DMS53 (cell line): ENCODE measurements around the gene PRELID1.
"Not testable (repeated sequence)": the region's sequence is repeated elsewhere in the genome, so short reads cannot be mapped to it uniquely, and the experiment has no call there.

Experiments used
- DNase-seq: peaks from one replicate; lab custom pipeline; 2025; lab: John Stamatoyannopoulos, UW

PRELID1 gene

DNA sequence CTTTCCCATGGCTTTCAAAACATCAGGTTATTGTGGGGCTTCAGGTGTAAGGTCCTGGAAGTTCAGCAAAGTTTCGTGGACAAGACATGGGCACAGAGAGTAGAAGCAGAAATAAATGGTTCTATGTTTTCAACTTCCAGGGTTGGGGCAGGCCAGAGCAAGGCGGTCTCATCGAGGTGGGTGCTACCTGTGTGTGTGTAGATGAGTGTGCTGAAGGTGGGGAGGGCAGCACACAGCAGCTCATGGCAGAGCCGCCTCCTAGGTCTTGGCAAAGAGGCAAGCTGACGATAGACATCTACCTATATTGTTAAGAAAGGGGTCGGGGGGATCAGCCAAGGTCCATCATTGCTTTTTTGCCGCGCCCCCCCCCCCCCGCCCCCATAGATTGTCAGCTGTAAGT lies 3.9 kb upstream of the PRELID1 start:
- DNase-seq = no peak

DNA sequence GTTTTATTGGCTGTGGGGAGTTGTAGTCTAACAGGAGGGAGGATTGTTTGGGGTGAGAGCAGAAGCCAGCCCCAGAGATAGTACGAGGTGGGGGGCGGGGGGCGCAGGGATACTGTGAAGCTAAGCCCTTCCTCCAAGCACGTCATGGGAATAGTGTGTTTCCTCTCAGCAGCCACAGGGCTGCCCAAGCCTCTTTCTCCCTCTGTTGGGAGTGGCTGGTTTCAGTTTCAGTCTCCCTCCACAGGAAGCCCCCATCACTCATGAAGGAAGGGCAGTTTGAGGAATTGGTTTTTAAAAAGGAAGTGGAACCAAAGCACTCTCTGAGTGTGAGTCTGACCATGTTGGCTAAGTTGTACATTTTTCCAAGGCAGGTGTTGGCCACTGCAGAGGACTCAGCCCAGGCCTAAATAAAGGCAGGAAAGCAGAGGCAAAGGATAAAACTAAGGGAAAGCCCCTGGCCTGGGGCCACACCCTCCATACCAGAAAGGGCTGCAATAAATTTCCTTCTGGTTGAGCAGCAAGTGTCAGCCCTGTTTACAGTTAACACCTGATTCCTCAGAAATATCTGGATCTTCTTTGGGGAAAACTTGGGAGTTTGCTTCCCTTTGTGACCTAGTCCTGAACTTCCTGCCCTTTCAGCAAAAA lies 3.2 kb upstream of the PRELID1 start:
- peak; percentile 47 for DNase-seq

DNA sequence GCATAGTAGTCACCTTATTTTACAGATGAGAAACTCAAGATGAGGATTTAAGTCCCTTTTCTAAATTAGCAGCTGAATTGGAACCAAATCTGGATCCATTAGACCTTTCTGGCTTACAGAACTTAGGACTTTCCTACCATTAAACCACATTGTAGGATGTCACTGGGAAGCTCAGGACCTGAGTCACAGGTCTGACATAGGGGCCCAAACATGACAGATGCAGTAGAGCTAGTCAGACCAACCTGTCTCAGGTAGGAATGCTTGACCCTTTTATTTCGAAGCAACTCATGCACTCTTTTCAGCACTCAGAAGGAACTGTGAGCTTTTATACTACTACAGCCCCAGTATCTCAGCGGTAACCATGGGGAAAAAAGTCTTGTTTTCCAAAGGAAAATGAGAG lies 2.6 kb upstream of the PRELID1 start:
- no peak for DNase-seq

DNA sequence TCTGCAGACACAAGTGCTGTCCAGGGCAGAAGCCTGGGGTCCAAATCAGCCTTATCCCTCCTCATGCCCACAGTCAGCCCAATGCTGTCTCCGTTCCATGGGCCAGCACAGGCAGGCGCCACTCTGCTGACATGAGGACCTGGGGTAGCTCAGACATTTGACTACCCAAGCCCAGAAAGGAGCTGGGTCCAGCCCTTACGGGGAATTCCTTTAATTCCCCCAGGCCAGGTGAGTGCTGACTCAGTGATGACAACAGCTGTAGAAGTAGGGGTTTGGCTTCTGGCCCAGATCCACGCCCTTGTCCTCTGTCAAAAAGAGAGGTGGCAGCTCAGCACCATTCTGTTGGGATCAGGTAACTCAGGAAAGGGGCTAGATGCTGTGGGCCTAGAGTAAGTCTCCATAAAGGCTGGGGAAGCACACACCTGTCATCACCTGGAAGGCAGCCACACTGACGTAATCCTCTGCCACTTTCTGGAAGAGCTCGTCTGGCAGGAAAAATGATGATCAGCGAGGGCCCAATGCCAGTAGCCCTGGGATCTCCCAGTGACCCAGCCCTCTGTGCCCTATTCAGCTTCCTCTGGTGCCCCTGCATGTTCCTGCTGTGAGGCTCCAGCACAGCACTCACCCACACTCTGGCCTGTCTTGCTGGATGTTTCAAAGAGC lies 2.0 kb upstream of the PRELID1 start:
- peak; percentile 99 for DNase-seq

DNA sequence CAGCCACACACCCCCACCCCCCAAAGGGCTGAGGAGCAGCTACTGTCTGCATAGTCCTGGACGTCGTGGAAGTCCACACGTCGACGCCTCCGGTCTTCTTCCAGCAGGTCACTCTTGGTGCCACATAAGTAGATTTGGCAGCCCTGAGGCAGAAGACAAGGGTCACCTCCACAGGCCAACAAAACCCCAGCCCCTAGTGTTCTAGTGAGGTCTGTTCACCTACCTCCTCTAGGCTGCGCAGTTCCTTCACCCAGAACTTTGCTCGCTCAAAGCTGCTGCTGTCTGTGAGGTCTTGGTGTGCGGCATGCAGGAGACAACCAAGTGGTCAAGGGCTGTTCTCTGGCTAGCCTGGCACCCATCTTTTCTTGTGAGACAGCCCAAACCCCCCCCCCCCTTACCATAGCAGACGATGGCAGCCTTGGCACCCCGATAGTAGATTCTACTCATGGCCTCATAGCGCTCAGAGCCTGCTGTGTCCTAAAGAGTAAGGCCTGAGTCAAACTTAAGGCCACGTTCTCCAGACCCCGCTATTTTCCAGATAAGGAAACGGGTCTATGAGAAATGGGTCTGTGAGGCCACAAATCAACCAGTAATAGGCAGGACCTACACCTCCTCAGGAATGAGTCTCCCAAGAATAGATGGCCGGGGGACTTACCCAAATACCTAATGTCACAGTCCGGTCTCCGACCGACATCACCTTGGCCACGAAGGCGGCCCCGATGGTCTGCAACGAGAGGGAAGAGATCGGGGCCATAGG lies 1.1 kb upstream of the PRELID1 start:
- peak; percentile 52 for DNase-seq

DNA sequence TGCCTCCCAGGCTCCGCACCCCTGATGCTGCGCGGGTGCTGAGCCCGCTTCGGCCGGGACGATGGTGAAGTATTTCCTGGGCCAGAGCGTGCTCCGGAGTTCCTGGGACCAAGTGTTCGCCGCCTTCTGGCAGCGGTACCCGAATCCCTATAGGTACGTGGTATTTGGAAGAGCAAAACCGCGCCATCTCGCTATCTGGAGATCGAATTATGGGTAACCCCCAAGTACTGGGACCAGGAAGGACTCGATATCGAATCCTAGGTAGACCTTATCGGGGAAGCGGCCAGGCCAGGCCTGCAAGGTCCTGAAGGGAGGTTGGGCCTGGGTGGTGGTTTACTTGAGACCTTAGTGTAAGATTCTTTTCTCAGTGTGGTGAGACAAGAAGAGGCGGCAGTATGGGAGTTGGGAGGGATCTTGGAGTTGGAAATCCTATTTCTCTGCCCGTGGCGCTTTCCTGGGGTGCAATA lies 359 bp downstream of the PRELID1 start:
- peak; percentile 61 for DNase-seq

DNA sequence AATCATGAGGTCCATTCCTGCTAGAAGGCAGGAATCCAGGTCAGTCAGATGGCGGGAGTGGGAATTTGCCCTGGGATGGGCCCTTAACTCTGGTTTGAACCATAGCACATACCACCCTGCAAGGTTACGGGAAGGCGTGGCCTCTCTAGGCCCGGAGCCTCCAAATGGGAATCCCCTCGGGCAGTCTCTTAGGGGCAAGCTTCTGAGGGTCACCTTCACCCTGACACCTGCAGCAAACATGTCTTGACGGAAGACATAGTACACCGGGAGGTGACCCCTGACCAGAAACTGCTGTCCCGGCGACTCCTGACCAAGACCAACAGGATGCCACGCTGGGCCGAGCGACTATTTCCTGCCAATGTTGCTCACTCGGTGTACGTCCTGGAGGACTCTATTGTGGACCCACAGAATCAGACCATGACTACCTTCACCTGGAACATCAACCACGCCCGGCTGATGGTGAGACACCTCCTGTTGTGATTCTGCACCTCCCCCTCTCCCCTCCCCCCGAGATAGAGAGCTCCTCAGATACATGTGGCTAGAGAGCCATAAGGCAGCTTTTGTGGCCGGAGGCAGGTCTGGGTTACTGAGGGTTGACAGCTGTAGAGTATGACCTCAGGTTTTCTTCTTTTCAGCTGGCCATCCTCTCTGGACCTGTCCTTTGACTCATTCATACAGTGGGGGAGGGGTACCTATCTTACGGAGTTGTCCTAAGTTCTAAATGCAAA lies 957 bp downstream of the PRELID1 start:
- peak; percentile 71 for DNase-seq

DNA sequence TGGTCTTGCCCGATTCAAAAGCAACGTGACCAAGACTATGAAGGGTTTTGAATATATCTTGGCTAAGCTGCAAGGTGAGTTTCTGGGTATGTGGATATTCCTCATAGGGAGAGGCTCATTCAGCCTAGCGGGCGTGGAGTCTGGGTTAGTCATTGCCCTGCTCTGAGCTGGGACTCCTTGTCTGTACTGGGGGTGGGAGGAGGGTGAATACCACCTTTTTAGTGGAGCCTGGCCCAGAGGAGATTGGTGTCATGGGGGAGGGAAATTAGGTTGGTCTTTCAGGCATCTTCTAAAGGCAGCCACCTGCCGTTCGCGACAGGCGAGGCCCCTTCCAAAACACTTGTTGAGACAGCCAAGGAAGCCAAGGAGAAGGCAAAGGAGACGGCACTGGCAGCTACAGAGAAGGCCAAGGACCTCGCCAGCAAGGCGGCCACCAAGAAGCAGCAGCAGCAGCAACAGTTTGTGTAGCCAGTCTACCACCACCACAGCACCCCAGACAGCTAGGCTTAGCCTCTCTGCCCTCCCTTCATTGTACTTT lies 2.6 kb downstream of the PRELID1 start:
- not testable (repeated sequence) for DNase-seq

DNA sequence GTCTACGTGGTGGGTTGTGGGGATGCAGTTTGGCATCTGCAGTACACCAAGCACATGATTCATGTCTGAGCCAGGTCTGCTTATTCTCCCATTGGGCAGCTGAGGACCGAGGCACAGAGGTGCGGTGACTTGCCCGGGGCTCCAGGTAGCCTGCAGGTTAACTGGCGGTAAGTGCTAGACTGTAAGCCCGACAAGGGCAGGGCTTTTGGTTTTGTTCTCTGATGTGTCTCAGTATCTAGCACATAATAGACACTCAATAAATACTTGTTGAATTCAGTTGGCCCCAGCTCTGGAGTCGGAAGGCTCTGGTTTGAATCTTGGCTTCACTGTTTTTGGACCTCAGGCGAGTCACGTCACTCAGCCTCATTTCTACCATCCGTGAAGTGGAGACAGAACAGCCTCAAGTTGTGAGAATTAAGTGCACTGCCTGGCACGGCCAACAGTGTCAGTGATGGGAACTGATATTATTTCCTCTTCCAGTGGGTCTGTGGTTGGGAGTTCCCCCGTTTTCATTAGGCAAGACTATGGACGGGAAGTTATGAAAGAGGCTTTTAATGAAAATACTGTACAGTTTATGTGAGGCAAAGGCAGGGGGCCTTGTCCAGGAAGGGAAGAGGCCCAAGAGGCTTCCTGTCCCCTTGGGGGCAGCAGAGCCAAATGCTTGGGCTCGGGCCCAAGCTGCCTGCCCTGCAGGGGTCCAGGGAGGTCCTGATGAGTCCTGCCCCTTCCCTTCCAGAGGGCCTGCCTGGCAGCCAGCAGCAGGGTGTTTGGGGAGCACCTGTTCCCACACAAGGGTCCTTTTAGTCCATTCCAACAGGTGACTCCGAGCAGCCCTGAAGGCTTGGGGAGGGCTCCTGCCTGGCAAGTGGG lies 3.3 kb downstream of the PRELID1 start:
- DNase-seq = no peak

DNA sequence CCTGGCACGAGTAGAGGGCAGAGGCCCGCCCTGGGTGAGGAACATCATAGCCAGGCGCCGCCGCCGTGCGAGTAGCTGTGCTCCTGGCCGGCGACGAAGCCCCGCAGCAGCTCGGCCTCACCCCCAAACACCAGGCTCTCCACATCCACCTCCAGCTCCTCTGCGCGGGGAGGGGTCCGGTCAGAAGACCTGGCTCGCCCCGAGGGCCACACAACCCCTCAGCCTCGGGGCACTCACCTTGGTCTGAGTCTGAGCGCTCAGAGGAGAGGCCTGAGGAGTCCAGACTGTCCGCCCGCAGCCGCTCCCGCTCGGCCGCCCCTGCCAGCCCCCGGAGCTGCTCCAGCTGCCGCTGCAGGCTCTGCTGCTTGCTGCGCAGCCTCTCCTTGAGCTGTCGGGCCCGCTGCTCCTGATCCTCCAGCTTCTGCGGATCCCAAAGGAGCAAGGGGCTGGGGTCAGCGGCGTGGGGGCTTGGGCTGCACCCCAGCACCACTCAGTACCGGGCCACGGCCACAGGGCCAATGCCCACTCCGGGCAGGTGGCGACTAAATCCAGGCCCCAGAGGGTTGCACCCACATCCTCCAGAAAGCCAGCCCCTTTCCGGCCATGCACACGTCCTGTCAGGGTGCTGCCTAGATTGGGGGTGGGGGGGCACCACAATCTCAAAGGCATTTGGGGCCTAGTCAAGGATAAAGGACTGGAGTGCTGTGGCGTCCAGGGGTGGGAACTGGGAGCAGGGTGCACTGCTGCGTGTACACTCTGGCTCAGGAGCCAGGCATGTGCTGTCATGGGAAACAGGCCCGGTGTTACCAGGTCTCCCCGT lies 4.2 kb downstream of the PRELID1 start:
- DNase-seq = no peak

DNA sequence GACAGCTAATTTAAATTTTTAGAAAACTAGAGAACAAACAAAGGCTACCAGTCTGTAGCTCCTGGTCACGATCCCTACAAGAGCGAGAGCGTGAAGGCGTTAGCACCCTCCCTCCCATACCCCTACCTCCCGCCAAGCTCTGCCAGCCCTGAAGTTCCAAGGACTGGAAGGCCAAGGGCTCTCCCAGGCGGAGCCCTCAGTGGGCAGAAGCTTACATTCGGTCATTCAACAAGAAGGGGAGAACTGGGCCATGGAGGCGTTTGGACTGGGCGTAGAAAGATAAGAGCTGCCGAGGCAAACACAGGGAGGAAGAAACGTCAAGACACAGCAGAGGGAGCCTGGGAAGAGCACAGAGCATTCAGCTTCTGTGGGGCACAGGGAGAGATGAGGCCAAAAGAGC lies 5.1 kb downstream of the PRELID1 start:
- DNase-seq = no peak

DNA sequence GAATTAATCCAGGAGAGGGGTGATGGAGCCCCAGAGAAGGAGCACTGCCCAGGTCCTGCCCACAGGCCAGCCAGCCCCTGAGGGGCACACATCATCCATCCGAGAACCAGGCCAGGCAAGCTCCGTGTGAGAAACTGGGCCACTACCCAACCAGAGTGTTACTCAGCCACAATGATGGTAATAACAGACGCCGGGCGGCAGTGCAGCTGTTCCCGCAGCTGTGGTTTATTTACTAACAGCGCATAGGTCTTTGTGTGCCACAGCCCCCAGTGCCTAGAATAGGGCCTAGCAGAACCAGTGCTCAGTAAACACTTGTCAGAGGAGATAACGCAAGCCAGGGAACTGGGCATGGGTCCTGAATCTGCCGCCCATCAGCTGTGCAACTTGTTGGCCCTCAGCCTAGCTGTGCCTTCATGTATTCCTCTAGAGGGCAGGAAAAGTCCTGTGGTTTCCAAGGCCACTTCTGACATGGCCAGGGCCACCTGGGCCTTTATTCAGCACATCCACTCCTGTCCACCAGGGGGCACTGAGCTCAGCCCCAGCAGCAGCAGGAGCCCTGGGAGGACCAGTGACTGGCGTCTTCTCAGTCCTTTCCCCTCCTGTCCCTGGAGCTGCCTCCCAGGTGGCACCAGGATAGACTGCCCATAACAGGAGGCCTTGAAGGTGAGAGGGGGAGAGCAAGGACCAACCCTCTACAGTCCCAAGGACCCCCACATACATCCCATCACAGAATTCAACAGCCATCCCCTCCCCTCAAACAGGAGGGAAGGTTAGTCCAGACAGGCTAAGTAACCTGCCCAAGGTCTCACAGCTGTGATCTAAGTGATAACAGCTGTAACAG lies 6.0 kb downstream of the PRELID1 start:
- peak; percentile 91 for DNase-seq

DNA sequence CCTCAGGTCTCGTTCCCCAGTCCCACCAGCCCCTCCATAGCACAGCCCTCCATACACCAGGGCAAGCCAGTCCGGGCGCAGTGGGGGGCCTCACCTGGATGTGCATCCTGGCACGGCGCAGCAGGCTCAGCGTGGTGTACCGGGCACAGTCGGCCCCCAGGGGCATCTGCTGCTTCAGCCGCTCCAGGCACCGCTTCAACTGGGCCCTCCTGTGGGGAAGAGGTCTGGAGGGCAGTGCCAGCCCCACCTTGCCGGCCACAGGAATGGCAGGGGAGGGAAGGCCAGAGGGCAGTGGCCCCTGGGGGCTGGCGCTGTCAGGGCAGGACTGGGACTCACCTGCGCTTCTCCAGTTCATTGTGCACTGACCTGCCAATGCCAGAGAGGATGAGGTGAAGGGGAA lies 6.7 kb downstream of the PRELID1 start:
- no peak for DNase-seq

DNA sequence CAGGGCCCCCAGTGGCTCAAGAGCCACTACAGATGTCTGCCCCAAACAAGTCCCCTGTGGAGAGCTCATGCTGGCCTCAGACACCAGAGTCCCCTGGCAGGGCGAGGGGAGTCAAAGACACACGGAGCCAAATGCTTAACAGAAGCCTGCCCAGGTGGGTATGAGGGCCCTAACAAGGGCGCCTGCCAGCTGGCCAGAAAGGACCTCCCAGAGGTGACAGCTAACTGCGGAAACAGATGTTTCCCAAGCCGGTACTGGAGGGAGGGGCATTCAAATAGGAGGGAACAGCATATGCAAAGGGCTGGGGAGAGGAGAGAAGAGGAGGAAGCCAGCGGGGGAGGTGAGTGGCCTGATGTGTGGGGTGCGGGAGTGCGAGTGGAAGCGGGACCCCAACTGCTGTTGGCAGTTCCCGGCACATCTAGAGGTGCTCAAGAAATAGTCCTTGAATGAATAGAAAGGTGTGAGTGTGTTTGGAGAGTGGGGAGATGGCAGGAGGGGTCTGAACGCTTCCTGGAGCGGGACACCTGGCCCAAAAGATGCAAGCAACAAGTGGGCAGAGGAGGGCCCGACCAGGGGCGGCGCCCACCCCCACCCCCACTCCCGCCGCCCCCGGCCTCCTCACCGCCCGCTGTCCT lies 7.3 kb downstream of the PRELID1 start:
- peak; percentile 84 for DNase-seq

DNA sequence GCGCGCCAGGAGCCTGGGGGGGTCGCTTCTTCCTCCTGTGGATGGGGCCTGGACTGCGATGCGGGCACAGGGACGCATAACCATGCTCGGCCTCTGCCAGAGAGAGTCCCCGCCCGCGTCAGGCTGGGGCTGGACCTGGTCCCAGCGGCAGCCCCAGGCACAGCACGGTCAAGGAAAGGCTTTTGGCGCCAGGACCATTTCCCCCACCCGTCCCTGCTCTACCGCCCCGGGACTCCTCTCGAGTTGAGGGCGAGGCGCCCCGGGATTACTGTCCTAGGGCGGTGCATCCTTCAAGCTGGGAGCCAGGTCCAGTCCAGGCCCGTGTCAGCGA lies 7.8 kb downstream of the PRELID1 start:
- DNase-seq = peak; percentile 77

DNA sequence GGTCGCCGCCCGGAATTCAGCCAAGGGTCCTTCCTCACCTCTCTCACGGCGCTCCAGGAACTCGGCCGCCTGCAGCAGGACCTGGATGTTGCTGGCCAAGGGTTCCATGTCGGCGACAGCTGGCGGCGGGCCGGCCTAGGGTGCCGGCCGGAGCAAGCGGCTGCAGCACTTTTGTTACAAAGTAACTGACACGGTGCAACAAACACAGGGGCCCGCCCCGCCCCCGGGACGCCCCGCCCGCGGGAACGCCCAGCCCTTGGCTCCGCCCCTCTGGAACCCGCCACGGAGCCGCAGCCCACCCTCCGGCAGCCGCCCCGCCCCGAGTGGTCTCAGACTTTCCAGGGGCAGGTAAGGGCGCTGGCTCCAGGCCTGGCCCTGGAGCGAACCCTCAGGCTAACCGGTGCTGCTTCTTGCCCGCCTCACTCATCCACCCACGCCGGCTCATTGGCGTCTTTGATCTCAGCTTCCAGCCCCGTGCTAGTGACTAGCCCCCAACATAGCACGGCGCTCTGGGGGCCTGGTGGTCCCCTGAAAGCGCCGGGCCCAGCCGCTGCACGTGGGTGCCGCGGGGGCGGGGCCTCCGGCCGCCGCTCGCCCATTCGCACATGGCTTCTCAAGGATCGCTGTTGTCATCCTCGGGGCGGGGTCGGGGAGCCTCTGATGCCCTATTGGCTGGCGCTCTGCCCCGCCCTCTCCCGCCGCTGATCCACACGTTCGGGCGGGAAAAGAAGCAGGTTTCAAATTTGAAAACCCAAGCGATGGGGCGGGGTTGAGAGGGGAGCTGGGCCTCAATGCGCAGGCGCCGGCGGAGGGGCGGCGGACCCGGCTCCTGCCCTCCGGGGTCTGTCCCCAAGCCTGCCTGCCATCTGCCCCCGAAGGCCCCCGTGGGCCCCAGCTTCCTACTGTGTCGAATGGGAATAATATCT lies 8.4 kb downstream of the PRELID1 start, which contains the start of gene MXD3:
Gene MXD3 (minus strand): TSS at position 176 of the 926 bp plus-strand sequence. CDS start 68 bp downstream, at position 108.
- peak; percentile 99 for DNase-seq

DNA sequence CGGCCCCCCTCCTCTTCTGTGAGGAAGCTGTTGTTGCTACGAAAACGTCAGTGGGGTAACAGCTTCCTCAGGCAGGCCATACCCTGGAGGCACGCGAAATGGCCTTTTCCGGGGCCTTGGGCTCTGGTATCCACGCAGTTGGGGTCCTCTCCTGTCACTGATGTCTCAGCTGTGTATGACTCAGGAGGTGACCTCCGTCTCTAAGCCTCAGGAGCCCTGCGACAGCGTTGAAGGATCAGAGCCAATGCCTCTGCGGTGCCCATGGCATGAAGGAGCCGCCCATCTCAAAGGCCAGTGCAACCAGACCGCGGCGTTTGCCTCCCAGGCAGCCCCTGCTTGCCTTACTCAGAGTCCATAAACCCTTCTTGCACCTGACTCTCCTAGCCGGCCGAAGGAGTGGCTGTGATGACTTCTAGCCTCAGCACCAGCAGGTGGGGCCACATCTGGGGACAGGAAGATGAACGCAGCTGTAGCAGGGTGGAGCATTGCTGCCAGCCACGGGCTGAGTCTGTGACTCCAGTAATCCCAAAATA lies 9.1 kb downstream of the PRELID1 start:
- peak; percentile 84 for DNase-seq
